ENCODE measurements around the gene NOX4. TPM values are rescaled to one million over a fixed set of nuclear protein-coding genes. Genes with fewer than 3 reads are reported as not detected.

NOX4 gene
- not detected in 5 replicates for total RNA-seq (2022; extraction: Qiagen RNA extraction)

DNA sequence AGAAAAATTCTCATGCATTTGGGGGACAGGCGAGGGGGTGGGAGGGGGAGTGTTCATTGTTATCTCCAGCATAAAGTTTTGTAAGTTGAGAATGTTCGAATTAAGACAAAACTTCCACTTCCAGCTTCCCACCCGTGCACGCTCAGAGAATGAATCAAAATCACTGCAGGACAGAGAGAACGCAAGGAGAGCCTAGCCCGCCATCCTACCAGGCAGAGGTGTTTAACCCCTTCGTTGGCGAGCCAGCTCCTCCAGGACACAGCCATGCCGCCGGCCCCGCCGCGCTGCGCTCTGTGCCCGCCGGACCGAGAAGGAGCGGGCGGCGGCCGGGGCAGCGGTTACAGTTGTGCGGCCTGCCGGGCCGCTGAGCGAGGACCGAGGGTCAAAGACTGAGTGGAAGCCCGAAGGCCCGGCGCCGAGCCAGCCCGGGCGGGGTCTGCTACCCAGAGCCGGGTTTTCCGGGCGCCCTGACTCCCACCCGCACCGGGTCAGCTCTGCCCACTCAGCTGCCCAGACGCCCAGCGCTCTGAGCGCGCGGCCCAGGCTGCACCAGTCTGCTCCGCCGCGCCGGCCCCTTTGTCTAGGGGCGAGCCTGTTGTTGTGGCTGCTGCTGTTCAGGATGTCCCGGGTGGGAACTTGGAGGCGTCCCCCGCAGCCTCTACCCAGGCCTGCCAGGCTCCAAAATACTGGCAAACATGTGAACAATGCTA is at the start of gene NOX4:
TSS of gene NOX4 (minus strand) at position 395 of the 710 bp plus-strand sequence. CDS start at position 266, 129 bp downstream.

Other genes with a start within 250 kb of the NOX4 start
- gene TRIM77, start 218.9 kb upstream of the NOX4 start, total RNA-seq (2022; extraction: Qiagen RNA extraction): not detected in 5 replicates